ENCODE measurements around the gene PDE4DIP. TPM values are rescaled to one million over a fixed set of nuclear protein-coding genes. Genes with fewer than 3 reads are reported as not detected.
"Not testable (repeated sequence)": the region's sequence is repeated elsewhere in the genome, so short reads cannot be mapped to it uniquely, and the experiment has no call there.

Gene PDE4DIP
- total RNA-seq, 6 donors from 2014 or later, result 106 to 163 (median 138) TPM

DNA sequence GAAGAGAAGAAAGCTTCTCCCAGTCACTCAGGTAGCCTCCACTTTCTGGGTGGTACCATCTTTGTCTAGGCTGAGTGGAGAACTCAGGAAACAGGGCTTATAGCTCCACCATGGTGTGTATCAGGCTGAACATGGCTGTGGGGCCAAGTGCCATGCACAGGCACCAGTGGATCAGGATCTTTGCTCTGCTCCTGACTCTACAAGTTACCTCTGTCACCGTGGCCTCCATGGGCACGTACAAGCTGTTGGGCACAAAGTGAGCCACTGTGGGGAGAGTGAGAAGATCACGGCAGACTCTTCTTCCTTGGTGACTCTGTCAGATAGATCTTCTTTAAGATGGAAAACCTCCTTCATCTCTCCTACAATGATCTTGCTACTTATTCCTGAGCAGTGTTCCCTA lies 165.5 kb downstream of the PDE4DIP start:
- H3K27me3 ChIP-seq; H3K27ac ChIP-seq; H3K4me1 ChIP-seq; H3K4me3 ChIP-seq; H3K36me3 ChIP-seq; H3K9me3 ChIP-seq; DNase-seq; ATAC-seq (ENCODE audit: low FRiP score in 2 of 2): not testable (repeated sequence)
- WGBS, 2 donors, result 96% methylated on average over 3 of the region's 3 CpGs

DNA sequence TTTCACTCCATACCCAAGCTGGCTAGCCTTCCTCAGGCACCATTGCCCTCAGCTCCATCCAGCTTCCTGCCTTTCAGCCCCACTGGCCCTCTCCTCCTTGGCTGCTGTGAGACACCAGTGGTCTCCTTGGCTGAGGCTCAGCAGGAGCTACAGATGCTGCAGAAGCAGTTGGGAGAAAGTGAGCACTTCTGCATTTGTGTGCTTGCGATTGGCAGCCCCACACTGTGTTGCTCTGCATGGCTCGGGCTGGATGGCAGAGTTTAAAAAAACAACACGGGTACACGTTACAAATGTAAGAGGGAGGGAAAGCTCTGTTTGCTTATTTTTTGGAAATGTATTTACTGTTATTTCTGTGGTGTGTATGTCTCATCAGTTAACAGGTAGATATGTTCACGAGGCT lies 168.4 kb downstream of the PDE4DIP start:
- H3K27ac ChIP-seq; ATAC-seq (ENCODE audit: low FRiP score in 2 of 2); H3K4me1 ChIP-seq; H3K9me3 ChIP-seq; H3K27me3 ChIP-seq; DNase-seq; H3K4me3 ChIP-seq; H3K36me3 ChIP-seq: not testable (repeated sequence)
- no CpG with 5 or more reads among the region's 5 CpGs for WGBS, 2 donors

DNA sequence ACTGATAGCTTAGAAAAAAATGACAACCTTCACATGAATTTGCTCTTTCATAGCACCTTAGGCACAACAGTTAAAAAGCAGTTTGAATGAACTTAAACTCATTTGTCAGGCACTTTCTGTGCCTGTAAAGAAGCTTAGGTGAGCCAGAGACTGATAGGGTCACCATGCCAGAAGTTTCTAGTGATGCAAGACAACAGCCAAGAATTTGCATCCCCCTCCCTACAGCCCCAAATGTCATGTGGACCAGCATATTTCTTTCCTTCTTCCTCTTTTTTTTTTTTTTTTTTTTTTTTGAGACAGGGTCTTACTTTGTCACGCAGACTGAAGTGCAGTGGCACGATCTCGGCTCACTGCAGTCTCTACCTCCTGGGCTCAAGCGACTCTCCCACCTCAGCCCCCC lies 169.3 kb downstream of the PDE4DIP start:
- 96 to 100% methylated on average over 1 to 4 of the region's 4 CpGs for WGBS, 2 donors
- not testable (repeated sequence) for H3K36me3 ChIP-seq; H3K27me3 ChIP-seq; ATAC-seq (ENCODE audit: low FRiP score in 2 of 2); H3K4me3 ChIP-seq; H3K9me3 ChIP-seq; DNase-seq; H3K27ac ChIP-seq; H3K4me1 ChIP-seq

DNA sequence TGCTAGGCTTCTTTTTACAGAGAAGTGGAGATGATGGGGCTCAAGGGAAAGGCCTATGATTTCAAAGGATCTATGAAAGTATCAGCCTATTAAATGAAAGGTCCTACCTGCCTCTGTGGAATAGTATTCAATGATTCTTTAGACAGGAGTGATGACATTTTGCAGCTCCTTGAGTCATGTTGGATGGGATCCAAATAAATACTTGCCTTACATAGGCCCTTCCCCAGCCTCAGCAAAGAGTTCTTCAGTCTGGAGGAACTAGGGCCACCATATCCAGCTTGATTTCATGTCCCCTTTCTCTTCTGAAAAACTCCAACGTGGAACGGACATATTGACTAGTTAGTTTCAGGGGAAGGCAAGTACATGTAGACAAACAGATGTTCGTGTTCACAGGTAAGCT lies 171.3 kb downstream of the PDE4DIP start:
- not testable (repeated sequence) for H3K27me3 ChIP-seq; H3K4me1 ChIP-seq; H3K9me3 ChIP-seq; H3K36me3 ChIP-seq; DNase-seq; ATAC-seq (ENCODE audit: low FRiP score in 2 of 2); H3K4me3 ChIP-seq; H3K27ac ChIP-seq
- 72 to 90% methylated on average over 3 of the region's 3 CpGs for WGBS, 2 donors

DNA sequence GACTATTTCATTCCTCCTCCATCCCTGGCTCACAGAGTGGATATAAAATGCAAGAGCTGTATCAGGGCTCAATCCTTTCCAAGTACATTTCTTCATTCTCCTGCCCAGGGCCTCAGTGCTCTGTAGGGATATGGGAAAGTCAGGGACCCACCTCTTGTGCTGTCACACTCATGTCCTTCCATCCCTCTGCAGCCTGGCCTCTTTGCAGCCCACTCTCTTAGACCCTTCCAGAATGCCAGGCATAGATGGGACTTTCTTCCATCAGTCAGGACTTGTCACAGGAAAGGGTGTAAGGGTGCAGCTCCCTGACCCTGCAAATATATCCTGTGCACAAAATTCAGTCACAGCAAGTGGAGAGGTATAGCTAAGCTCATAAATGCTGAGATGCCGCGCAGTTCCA lies 172.4 kb downstream of the PDE4DIP start:
- not testable (repeated sequence) for H3K27ac ChIP-seq; H3K36me3 ChIP-seq; H3K27me3 ChIP-seq; DNase-seq; H3K4me1 ChIP-seq; H3K9me3 ChIP-seq; H3K4me3 ChIP-seq; ATAC-seq (ENCODE audit: low FRiP score in 2 of 2)
- 100% methylated on average over 1 to 2 of the region's 2 CpGs for WGBS, 2 donors

DNA sequence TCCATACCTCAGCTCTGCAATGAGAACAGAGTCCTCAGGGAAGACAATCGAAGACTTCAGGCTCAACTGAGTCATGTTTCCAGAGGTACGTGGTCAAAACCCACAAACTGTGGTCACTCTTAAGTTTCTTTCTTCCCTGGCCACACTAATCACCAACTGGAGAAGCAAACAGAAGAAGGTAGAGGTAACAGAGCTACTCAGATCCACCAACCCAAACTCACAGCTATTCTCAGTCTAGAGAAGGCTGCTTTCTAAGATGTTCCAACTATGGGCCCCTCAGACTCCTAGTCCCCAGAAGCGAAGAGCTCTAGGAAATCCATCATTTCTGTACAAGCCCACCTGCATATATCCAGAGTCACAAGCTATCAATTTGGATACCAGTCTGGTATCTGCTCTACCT lies 174.3 kb downstream of the PDE4DIP start:
- H3K27me3 ChIP-seq; DNase-seq; H3K36me3 ChIP-seq; H3K9me3 ChIP-seq; H3K4me3 ChIP-seq; ATAC-seq (ENCODE audit: low FRiP score in 2 of 2); H3K4me1 ChIP-seq; H3K27ac ChIP-seq: not testable (repeated sequence)
- 79 to 86% methylated on average over 2 of the region's 3 CpGs for WGBS, 2 donors

DNA sequence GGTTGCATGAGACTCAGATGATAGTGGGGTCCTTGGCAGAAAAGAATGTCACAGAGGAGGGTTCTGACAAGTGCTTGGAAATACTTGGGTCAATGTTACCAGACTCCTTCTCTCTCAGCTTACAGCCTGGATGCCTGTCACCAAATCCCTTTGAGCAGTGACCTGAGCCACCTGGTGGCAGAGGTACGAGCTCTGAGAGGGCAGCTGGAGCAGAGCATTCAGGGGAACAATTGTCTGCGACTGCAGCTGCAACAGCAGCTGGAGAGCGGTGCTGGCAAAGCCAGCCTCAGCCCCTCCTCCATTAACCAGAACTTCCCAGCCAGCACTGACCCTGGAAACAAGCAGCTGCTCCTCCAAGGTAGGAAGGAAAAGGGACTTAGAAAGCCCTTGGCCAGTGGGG lies 180.1 kb downstream of the PDE4DIP start:
- 43% methylated on average over 1 of the region's 3 CpGs; no CpG with 5 or more reads in 1 of the 2 donors for WGBS, 2 donors
- ATAC-seq (ENCODE audit: low FRiP score in 2 of 2), result not testable (repeated sequence)

DNA sequence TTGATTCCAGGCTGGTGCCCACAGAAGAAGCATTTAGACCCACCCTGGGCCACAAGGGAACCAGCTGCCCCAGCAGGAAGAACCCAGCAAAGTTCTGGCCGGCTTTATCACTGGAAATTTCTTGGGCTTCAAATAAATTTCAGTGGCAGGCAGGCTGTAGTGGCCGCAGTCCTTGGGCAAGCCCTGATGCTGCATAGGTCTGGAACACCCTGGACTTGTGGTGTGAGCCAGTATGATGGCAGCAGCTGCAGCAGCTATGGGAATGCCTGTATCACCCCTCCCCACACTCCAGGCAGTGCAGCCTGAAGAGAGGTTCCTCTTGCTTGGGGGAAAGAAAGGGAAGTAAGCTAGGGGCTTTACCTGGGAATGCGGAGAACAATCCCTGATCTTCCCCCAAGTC lies 189.7 kb downstream of the PDE4DIP start:
- H3K4me3 ChIP-seq; ATAC-seq (ENCODE audit: low FRiP score in 2 of 2); DNase-seq; H3K36me3 ChIP-seq; H3K27ac ChIP-seq; H3K27me3 ChIP-seq; H3K9me3 ChIP-seq; H3K4me1 ChIP-seq: not testable (repeated sequence)
- no CpG with 5 or more reads among the region's 3 CpGs for WGBS, 2 donors

More for the DNA sequence above, 180.1 kb downstream of the PDE4DIP start:
- H3K9me3 ChIP-seq, H3K36me3 ChIP-seq, H3K4me3 ChIP-seq, H3K27ac ChIP-seq, H3K27me3 ChIP-seq, H3K4me1 ChIP-seq, DNase-seq: not testable (repeated sequence)

DNA sequence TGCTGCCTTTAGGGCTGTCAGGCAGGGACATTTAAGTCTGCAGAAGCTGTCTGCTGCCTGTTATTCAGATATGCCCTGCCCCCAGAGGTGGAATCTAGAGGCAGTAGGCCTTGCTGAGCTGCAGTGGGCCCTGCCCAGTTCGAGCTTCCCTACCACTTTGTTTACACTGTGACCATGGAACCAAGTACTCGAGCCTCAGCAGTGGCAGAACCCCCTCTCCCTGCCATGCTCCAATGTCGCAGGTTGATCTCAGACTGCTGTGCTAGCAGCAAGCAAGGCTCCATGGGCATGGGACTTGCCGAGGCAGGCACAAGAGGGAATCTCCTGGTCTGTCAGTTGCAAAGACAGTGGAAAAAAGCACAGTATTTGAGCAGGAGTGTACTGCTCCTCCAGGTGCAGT lies 198.8 kb downstream of the PDE4DIP start:
- H3K27ac ChIP-seq; H3K27me3 ChIP-seq; H3K4me3 ChIP-seq; H3K9me3 ChIP-seq; H3K36me3 ChIP-seq; ATAC-seq (ENCODE audit: low FRiP score in 2 of 2); DNase-seq; H3K4me1 ChIP-seq: not testable (repeated sequence)
- WGBS, 2 donors, result 90% methylated on average over 2 of the region's 4 CpGs; no CpG with 5 or more reads in 1 of the 2 donors

DNA sequence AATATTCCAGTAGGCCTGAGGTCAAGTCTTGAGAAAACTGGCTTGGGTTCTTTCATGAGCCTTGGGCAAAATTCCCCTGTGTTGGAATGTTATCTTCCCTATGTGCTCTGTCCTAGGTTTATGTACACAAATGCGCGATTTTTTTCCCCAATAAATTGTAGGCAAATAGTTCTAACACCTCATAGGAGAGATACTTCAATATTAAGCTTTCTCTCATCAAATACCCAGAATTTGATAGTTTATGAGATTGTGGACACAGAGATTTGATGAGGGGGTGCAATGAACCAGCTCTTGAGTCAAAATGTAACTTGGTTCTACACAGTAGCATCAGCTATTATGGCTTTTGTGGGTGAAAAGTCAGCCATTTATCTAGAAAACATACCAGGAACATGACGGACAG lies 220.4 kb downstream of the PDE4DIP start:
- H3K27me3 ChIP-seq; H3K9me3 ChIP-seq; H3K4me3 ChIP-seq; DNase-seq; ATAC-seq (ENCODE audit: low FRiP score in 2 of 2); H3K4me1 ChIP-seq; H3K27ac ChIP-seq; H3K36me3 ChIP-seq: not testable (repeated sequence)
- WGBS, 2 donors, result 88 to 94% methylated on average over 3 of the region's 3 CpGs

All from upper lobe of left lung (tissue), 6 donors.